ENCODE data around the gene TGFBR3. TPM values are rescaled to one million over a fixed set of nuclear protein-coding genes. Genes with fewer than 3 reads are reported as not detected.
"Not testable (repeated sequence)": the region's sequence is repeated elsewhere in the genome, so short reads cannot be mapped to it uniquely, and the experiment has no call there.

Gene TGFBR3
- total RNA-seq, 1 experiment from 2014 or later, result not detected

- no peak overlapping the region for H3K4me2 ChIP-seq (ENCODE audit: low read depth, low read length, poor library complexity, severe bottlenecking)
- no peak for DNase-seq
- no peaks in the 10 kb centered on the region for H3K9me2 ChIP-seq (replicated peaks; ENCODE audit: insufficient read depth, low read length)
- H3K9ac ChIP-seq (ENCODE audit: low read length), result no peak overlapping the region
- no peaks in the 10 kb centered on the region for H3K79me2 ChIP-seq (ENCODE audit: low read length)
- H3K27me3 ChIP-seq (ENCODE audit: low read length), result no peaks in the 10 kb centered on the region
- no peak overlapping the region for H2AFZ ChIP-seq (ENCODE audit: low read length)
- no peaks in the 10 kb centered on the region for H4K20me1 ChIP-seq (ENCODE audit: insufficient read depth, low read depth, low read length)
- no peaks in the 10 kb centered on the region for H3K9me3 ChIP-seq (ENCODE audit: low read length)
- H3K4me1 ChIP-seq (ENCODE audit: low read length), result no peaks in the 10 kb centered on the region
- H3K4me3 ChIP-seq (ENCODE audit: low read length), result no peak overlapping the region
- no peaks in the 10 kb centered on the region for H3K36me3 ChIP-seq (ENCODE audit: insufficient read depth, low read length)
- no peak overlapping the region for H3K27ac ChIP-seq (ENCODE audit: low read length)
Measured at GRCh38 chr1:91672601-91673161, 213.3 kb downstream of the TGFBR3 start.

GRCh38 chr1:91670781-91671180 lies 215.2 kb downstream of the TGFBR3 start:
- Histone ChIP-seq H3K4me2 (ENCODE audit: low read depth, low read length, poor library complexity, severe bottlenecking) (no peak overlapping the region), H4K20me1 (ENCODE audit: insufficient read depth, low read depth, low read length) (no peaks in the 10 kb centered on the region), H3K9me2 (replicated peaks; ENCODE audit: insufficient read depth, low read length) (no peaks in the 10 kb centered on the region), H3K27me3 (ENCODE audit: low read length) (no peaks in the 10 kb centered on the region), H3K9ac (ENCODE audit: low read length) (no peak overlapping the region), H2AFZ (ENCODE audit: low read length) (no peak overlapping the region), H3K4me3 (ENCODE audit: low read length) (no peak overlapping the region), H3K9me3 (ENCODE audit: low read length) (no peaks in the 10 kb centered on the region), H3K27ac (ENCODE audit: low read length) (no peak overlapping the region), H3K4me1 (ENCODE audit: low read length) (no peaks in the 10 kb centered on the region), H3K36me3 (ENCODE audit: insufficient read depth, low read length) (no peaks in the 10 kb centered on the region), H3K79me2 (ENCODE audit: low read length) (no peaks in the 10 kb centered on the region)
- DNase-seq, result no peak

- Histone ChIP-seq H3K9me2 (replicated peaks; ENCODE audit: insufficient read depth, low read length) (no peaks in the 10 kb centered on the region), H3K36me3 (ENCODE audit: insufficient read depth, low read length) (no peaks in the 10 kb centered on the region), H3K9me3 (ENCODE audit: low read length) (no peaks in the 10 kb centered on the region)
Measured at GRCh38 chr1:91669584-91670350, 216.2 kb downstream of the TGFBR3 start.

DNA sequence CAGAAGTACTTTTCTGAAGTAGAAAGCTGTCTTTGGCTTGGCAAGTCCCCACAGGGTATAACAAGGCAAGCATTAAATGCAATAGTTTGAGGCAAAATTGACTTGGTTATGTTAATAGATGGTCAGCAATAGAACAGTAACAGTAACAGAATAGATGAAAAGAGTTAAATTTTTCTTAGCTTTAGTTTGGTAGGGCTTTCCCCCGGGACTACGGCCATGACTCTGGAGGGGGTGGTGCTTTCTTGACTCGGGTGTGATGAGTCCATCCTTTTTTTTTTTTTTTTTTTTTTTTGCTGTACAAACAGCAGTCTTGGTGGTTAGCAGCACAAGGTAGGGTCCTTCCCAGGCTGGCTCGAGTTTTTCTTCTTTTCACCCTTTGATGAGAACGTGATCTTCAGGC lies 219.3 kb downstream of the TGFBR3 start:
- H3K9me3 ChIP-seq (ENCODE audit: low read length); H3K9ac ChIP-seq (ENCODE audit: low read length); H3K9me2 ChIP-seq (replicated peaks; ENCODE audit: insufficient read depth, low read length); H3K4me1 ChIP-seq (ENCODE audit: low read length); H3K79me2 ChIP-seq (ENCODE audit: low read length); H3K27ac ChIP-seq (ENCODE audit: low read length); H3K36me3 ChIP-seq (ENCODE audit: insufficient read depth, low read length); H2AFZ ChIP-seq (ENCODE audit: low read length); H3K4me2 ChIP-seq (ENCODE audit: low read depth, low read length, poor library complexity, severe bottlenecking); DNase-seq; H4K20me1 ChIP-seq (ENCODE audit: insufficient read depth, low read depth, low read length); H3K4me3 ChIP-seq (ENCODE audit: low read length); H3K27me3 ChIP-seq (ENCODE audit: low read length): not testable (repeated sequence)

More at GRCh38 chr1:91669584-91670350, 216.2 kb downstream of the TGFBR3 start:
- H3K9ac ChIP-seq (ENCODE audit: low read length), result no peak overlapping the region
- no peaks in the 10 kb centered on the region for H4K20me1 ChIP-seq (ENCODE audit: insufficient read depth, low read depth, low read length)
- H3K4me3 ChIP-seq (ENCODE audit: low read length), result no peak overlapping the region
- no peaks in the 10 kb centered on the region for H3K79me2 ChIP-seq (ENCODE audit: low read length)
- no peak for DNase-seq
- H3K27ac ChIP-seq (ENCODE audit: low read length), result no peak overlapping the region
- H3K27me3 ChIP-seq (ENCODE audit: low read length), result no peaks in the 10 kb centered on the region
- H3K4me2 ChIP-seq (ENCODE audit: low read depth, low read length, poor library complexity, severe bottlenecking), result no peak overlapping the region
- H3K4me1 ChIP-seq (ENCODE audit: low read length), result no peaks in the 10 kb centered on the region
- no peak overlapping the region for H2AFZ ChIP-seq (ENCODE audit: low read length)

DNA sequence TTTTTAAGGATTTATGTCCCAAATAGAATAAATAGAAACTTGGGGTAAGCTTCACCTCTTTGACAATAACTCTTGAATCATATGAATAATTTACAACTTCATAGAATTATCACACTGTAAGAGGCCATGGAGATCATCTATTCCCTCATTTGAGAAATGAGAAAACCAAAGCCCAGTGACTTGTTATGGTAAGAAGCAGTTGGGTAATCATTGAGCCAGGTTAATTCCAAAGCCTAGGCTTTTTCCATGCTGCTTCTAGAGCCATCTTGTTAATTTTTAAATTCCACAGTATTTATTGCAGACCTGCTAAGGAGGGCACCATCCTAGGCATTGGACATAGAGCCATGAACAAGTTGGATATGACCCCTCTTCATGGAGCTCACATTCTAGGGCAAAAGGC lies 224.8 kb downstream of the TGFBR3 start:
- H4K20me1 ChIP-seq (ENCODE audit: insufficient read depth, low read depth, low read length), result no peaks in the 10 kb centered on the region
- H2AFZ ChIP-seq (ENCODE audit: low read length), result no peak overlapping the region
- H3K79me2 ChIP-seq (ENCODE audit: low read length), result no peaks in the 10 kb centered on the region
- no peak overlapping the region for H3K9ac ChIP-seq (ENCODE audit: low read length)
- no peak for DNase-seq
- H3K9me3 ChIP-seq (ENCODE audit: low read length), result no peaks in the 10 kb centered on the region
- no peaks in the 10 kb centered on the region for H3K4me1 ChIP-seq (ENCODE audit: low read length)
- H3K9me2 ChIP-seq (replicated peaks; ENCODE audit: insufficient read depth, low read length), result no peaks in the 10 kb centered on the region
- no peak overlapping the region for H3K4me3 ChIP-seq (ENCODE audit: low read length)
- no peak overlapping the region for H3K27ac ChIP-seq (ENCODE audit: low read length)
- H3K4me2 ChIP-seq (ENCODE audit: low read depth, low read length, poor library complexity, severe bottlenecking), result no peak overlapping the region
- no peaks in the 10 kb centered on the region for H3K36me3 ChIP-seq (ENCODE audit: insufficient read depth, low read length)
- H3K27me3 ChIP-seq (ENCODE audit: low read length), result no peaks in the 10 kb centered on the region

- H3K79me2 ChIP-seq (ENCODE audit: low read length), result no peaks in the 10 kb centered on the region
- H3K4me2 ChIP-seq (ENCODE audit: low read depth, low read length, poor library complexity, severe bottlenecking), result no peak overlapping the region
- no peaks in the 10 kb centered on the region for H3K9me2 ChIP-seq (replicated peaks; ENCODE audit: insufficient read depth, low read length)
- DNase-seq, result no peak
- no peaks in the 10 kb centered on the region for H3K36me3 ChIP-seq (ENCODE audit: insufficient read depth, low read length)
- H3K9me3 ChIP-seq (ENCODE audit: low read length), result no peaks in the 10 kb centered on the region
- no peak overlapping the region for H3K9ac ChIP-seq (ENCODE audit: low read length)
- no peaks in the 10 kb centered on the region for H3K27me3 ChIP-seq (ENCODE audit: low read length)
- H3K4me3 ChIP-seq (ENCODE audit: low read length), result no peak overlapping the region
- no peaks in the 10 kb centered on the region for H4K20me1 ChIP-seq (ENCODE audit: insufficient read depth, low read depth, low read length)
- H3K4me1 ChIP-seq (ENCODE audit: low read length), result no peaks in the 10 kb centered on the region
- no peak overlapping the region for H3K27ac ChIP-seq (ENCODE audit: low read length)
- no peak overlapping the region for H2AFZ ChIP-seq (ENCODE audit: low read length)
Measured at GRCh38 chr1:91660708-91661107, 225.2 kb downstream of the TGFBR3 start.

DNA sequence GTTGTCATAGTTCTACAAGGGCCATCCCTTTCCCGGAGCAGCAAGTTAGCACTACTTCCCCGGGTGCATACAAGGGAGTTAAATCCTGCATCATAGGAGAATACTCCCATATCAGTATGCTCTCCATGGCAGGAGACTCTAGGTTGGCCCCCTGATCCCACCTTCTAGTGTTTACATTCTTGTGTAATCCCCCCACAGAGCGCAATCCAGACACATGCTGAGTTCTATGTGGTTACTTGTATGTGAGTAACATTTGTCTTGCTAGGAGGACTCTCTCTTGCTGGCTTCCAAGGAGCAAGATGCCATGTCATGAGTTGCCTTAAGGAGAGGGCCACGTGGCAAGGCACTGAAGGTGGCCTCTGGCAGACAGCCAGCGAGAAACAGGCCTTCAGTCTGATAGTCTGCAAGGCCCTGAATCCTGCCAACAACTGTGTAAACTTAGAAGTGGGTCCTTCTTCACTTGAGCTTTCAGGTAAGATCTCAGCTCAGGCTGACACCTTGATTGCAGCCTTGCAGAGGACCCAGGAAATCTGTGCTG lies 230.0 kb downstream of the TGFBR3 start:
- Histone ChIP-seq H3K27me3 (ENCODE audit: low read length) (no peaks in the 10 kb centered on the region), H3K36me3 (ENCODE audit: insufficient read depth, low read length) (no peaks in the 10 kb centered on the region), H3K4me2 (ENCODE audit: low read depth, low read length, poor library complexity, severe bottlenecking) (no peak overlapping the region), H3K9me2 (replicated peaks; ENCODE audit: insufficient read depth, low read length) (no peaks in the 10 kb centered on the region), H3K4me1 (ENCODE audit: low read length) (no peaks in the 10 kb centered on the region), H3K27ac (ENCODE audit: low read length) (no peak overlapping the region), H3K9me3 (ENCODE audit: low read length) (no peaks in the 10 kb centered on the region), H4K20me1 (ENCODE audit: insufficient read depth, low read depth, low read length) (no peaks in the 10 kb centered on the region), H3K9ac (ENCODE audit: low read length) (no peak overlapping the region), H2AFZ (ENCODE audit: low read length) (no peak overlapping the region), H3K79me2 (ENCODE audit: low read length) (no peaks in the 10 kb centered on the region), H3K4me3 (ENCODE audit: low read length) (no peak overlapping the region)
- DNase-seq, result no peak

- H3K4me2 ChIP-seq (ENCODE audit: low read depth, low read length, poor library complexity, severe bottlenecking), result no peak overlapping the region
- no peaks in the 10 kb centered on the region for H3K79me2 ChIP-seq (ENCODE audit: low read length)
- DNase-seq, result no peak
- H3K27ac ChIP-seq (ENCODE audit: low read length), result no peak overlapping the region
- H4K20me1 ChIP-seq (ENCODE audit: insufficient read depth, low read depth, low read length), result no peaks in the 10 kb centered on the region
- H3K27me3 ChIP-seq (ENCODE audit: low read length), result no peaks in the 10 kb centered on the region
- no peaks in the 10 kb centered on the region for H3K4me1 ChIP-seq (ENCODE audit: low read length)
- no peak overlapping the region for H3K9ac ChIP-seq (ENCODE audit: low read length)
- H3K4me3 ChIP-seq (ENCODE audit: low read length), result no peak overlapping the region
- H2AFZ ChIP-seq (ENCODE audit: low read length), result no peak overlapping the region
- no peaks in the 10 kb centered on the region for H3K36me3 ChIP-seq (ENCODE audit: insufficient read depth, low read length)
- H3K9me2 ChIP-seq (replicated peaks; ENCODE audit: insufficient read depth, low read length), result no peaks in the 10 kb centered on the region
- H3K9me3 ChIP-seq (ENCODE audit: low read length), result no peaks in the 10 kb centered on the region
Measured at GRCh38 chr1:91653183-91653582, 232.8 kb downstream of the TGFBR3 start.
